GM12892 (cell line): ENCODE measurements around the gene SMG6.

ENCODE experiments used
- POLR2A ChIP-seq: IDR thresholded peaks from 2 replicates; pipeline ENCODE4 v1.6.1; 2011; ENCODE audit warnings: low read depth, low read length, control low read depth
- POLR2AphosphoS5 ChIP-seq: IDR thresholded peaks from 2 replicates; pipeline ENCODE4 v1.6.1; 2011; ENCODE audit warnings: low read depth, low read length, control low read depth
- TAF1 ChIP-seq: IDR thresholded peaks from 2 replicates; pipeline ENCODE4 v1.6.1; 2011; ENCODE audit warnings: low read depth, mild to moderate bottlenecking, control low read depth, low read length, borderline replicate concordance

DNA sequence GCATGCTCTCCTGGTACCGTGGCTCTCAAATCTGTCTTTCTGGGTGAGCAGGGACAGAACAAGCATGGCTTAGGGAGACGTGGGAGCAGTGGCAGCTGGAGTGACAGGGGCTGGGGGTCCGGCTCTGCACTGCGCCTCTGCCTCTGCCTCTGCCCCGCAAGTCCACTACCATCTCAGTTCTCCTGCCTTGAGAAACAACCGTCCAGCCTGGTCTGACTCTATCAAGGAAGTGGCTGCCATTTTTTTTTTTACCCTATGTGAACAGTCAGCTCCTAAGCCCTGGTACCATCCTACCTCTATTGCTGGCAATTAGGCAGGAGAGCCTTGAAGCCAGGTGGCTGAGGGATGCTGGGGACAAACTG, 232.6 kb downstream of the SMG6 start:
- TF ChIP-seq POLR2AphosphoS5 (no peak), POLR2A (no peak), TAF1 (no peak)
